Left lobe of liver (tissue), 2 donors: ENCODE measurements around the gene NIPAL1. TPM values are rescaled to one million over a fixed set of nuclear protein-coding genes. Genes with fewer than 3 reads are reported as not detected.

Experiments
- ATAC-seq: fragments of 200-7000 bp; cut with Tn5 transposase; one replicate; pipeline ENCODE4 v1.9.1; 2020; ENCODE audit warnings: mild to moderate bottlenecking, moderate library complexity
- DNase-seq: peaks from one replicate; pipeline ENCODE4 v3.0.0-alpha.2; 2020; ENCODE audit warnings: low spot score
- total RNA-seq: library from RNA; stranded (reverse); gene quantifications from one replicate; pipeline ENCODE4 v1.2.1, GENCODE V29; 2021
- donor health status: DM: no; HTN: no; CAD: no; lungs with moderate emphysema.
- donor health status: DM: no; HTN: yes; CAD: no.

NIPAL1 gene
- total RNA-seq, 1 donor from 2014 or later = 11.6 TPM

- no peak for ATAC-seq
- no peak for DNase-seq
Observed at GRCh38 chr4:48025005-48025404, 8.4 kb downstream of the NIPAL1 start.

GRCh38 chr4:48027653-48028052 lies 11.1 kb downstream of the NIPAL1 start:
- ATAC-seq (no peak), DNase-seq (no peak)

GRCh38 chr4:48028696-48029095 lies 12.1 kb downstream of the NIPAL1 start:
- DNase-seq (no peak), ATAC-seq (no peak)

GRCh38 chr4:48030470-48030869 lies 13.9 kb downstream of the NIPAL1 start:
- ATAC-seq = no peak
- DNase-seq = no peak

GRCh38 chr4:48031802-48032525 lies 15.4 kb downstream of the NIPAL1 start:
- no peak for DNase-seq

GRCh38 chr4:48032721-48033120 lies 16.1 kb downstream of the NIPAL1 start:
- DNase-seq (no peak), ATAC-seq (peak; percentile 77)

More at GRCh38 chr4:48031802-48032525, 15.4 kb downstream of the NIPAL1 start:
- ATAC-seq = peak; percentile 82

- peak; percentile 15 for ATAC-seq
- DNase-seq = no peak
Observed at GRCh38 chr4:48033412-48033811, 16.8 kb downstream of the NIPAL1 start.

- no peak for DNase-seq
- ATAC-seq = peak; percentile 60
Observed at GRCh38 chr4:48033825-48034413, 17.3 kb downstream of the NIPAL1 start.

- ATAC-seq = no peak
- no peak for DNase-seq
Observed at GRCh38 chr4:48035952-48036351, 19.4 kb downstream of the NIPAL1 start.

- DNase-seq (no peak), ATAC-seq (no peak)
Observed at GRCh38 chr4:48037117-48037462, 20.5 kb downstream of the NIPAL1 start.

GRCh38 chr4:48038666-48039065 lies 22.1 kb downstream of the NIPAL1 start:
- DNase-seq (no peak), ATAC-seq (peak; percentile 71)

GRCh38 chr4:48039561-48039960 lies 23.0 kb downstream of the NIPAL1 start:
- no peak for ATAC-seq
- no peak for DNase-seq

- ATAC-seq (no peak), DNase-seq (no peak)
Observed at GRCh38 chr4:48041535-48042137, 25.1 kb downstream of the NIPAL1 start.

- ATAC-seq (peak; percentile 54), DNase-seq (no peak)
Observed at GRCh38 chr4:48042979-48043461, 26.4 kb downstream of the NIPAL1 start.

GRCh38 chr4:48043504-48043903 lies 26.9 kb downstream of the NIPAL1 start:
- DNase-seq (no peak), ATAC-seq (no peak)

GRCh38 chr4:48044298-48044697 lies 27.7 kb downstream of the NIPAL1 start:
- ATAC-seq = no peak
- no peak for DNase-seq

GRCh38 chr4:48046059-48046458 lies 29.5 kb downstream of the NIPAL1 start:
- DNase-seq (no peak), ATAC-seq (no peak)

GRCh38 chr4:48047421-48047844 lies 30.9 kb downstream of the NIPAL1 start:
- peak; percentile 48 for ATAC-seq
- DNase-seq = no peak

- DNase-seq (peak; percentile 86), ATAC-seq (peak; percentile 93)
Observed at GRCh38 chr4:48047896-48048295, 31.3 kb downstream of the NIPAL1 start.

- DNase-seq (no peak), ATAC-seq (no peak)
Observed at GRCh38 chr4:48049483-48049882, 32.9 kb downstream of the NIPAL1 start.

- DNase-seq = no peak
Observed at GRCh38 chr4:48051078-48051477, 34.5 kb downstream of the NIPAL1 start.

More at GRCh38 chr4:48051078-48051477, 34.5 kb downstream of the NIPAL1 start:
- no peak for ATAC-seq
